ENCODE measurements around the gene KIZ.

DNA sequence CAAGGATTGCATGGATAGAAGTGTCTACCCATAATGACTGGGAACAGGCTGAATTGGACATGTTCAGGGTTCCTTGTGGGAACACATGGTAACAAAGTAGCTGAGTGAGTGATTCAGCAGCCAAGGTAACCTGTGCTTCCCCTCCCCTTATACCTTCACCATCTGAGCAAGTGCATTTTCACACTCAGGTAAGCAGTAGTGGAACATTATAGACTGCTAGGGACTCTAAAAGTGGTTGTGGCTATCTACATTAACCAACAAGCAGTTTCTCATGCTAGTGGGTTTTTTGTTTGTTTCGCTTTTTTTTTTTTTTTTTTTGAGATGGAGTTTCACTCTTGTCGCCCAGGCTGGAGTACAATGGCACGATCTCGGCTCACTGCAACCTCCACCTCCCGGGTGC is 41.4 kb downstream of the KIZ start:
- TF ChIP-seq EZH2 (IDR thresholded peaks at IDR 0.05; ENCODE audit: borderline replicate concordance, insufficient read depth, low read depth, low read length, poor library complexity, severe bottlenecking): no peak
- TF ChIP-seq, protein P1, sequence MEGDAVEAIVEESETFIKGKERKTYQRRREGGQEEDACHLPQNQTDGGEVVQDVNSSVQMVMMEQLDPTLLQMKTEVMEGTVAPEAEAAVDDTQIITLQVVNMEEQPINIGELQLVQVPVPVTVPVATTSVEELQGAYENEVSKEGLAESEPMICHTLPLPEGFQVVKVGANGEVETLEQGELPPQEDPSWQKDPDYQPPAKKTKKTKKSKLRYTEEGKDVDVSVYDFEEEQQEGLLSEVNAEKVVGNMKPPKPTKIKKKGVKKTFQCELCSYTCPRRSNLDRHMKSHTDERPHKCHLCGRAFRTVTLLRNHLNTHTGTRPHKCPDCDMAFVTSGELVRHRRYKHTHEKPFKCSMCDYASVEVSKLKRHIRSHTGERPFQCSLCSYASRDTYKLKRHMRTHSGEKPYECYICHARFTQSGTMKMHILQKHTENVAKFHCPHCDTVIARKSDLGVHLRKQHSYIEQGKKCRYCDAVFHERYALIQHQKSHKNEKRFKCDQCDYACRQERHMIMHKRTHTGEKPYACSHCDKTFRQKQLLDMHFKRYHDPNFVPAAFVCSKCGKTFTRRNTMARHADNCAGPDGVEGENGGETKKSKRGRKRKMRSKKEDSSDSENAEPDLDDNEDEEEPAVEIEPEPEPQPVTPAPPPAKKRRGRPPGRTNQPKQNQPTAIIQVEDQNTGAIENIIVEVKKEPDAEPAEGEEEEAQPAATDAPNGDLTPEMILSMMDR (IDR thresholded peaks at IDR 0.05): no peak
